HG02763 (cell line): ENCODE results near the gene DCPS.
"Not testable (repeated sequence)": the region's sequence is repeated elsewhere in the genome, so short reads cannot be mapped to it uniquely, and the experiment has no call there.

Experiments used
- ATAC-seq: cut with Tn5 transposase; IDR thresholded peaks from one replicate; pipeline ENCODE4 v1.9.1; 2021; ENCODE audit warnings: mild to moderate bottlenecking, moderate library complexity; ENCODE audit not compliant: unreplicated experiment

Gene DCPS

GRCh38 chr11:126357969-126358762 lies 54.3 kb downstream of the DCPS start:
- no peak for ATAC-seq

- no peak for ATAC-seq
These were observed 54.9 kb downstream of the DCPS start for GRCh38 chr11:126358763-126359160.

- no peak for ATAC-seq
These were observed 55.7 kb downstream of the DCPS start for GRCh38 chr11:126359431-126360048.

GRCh38 chr11:126360049-126360446 lies 56.2 kb downstream of the DCPS start:
- no peak for ATAC-seq

- ATAC-seq: no peak
These were observed 57.5 kb downstream of the DCPS start for GRCh38 chr11:126361400-126361799.

- ATAC-seq: no peak
These were observed 59.2 kb downstream of the DCPS start for GRCh38 chr11:126362879-126363655.

DNA sequence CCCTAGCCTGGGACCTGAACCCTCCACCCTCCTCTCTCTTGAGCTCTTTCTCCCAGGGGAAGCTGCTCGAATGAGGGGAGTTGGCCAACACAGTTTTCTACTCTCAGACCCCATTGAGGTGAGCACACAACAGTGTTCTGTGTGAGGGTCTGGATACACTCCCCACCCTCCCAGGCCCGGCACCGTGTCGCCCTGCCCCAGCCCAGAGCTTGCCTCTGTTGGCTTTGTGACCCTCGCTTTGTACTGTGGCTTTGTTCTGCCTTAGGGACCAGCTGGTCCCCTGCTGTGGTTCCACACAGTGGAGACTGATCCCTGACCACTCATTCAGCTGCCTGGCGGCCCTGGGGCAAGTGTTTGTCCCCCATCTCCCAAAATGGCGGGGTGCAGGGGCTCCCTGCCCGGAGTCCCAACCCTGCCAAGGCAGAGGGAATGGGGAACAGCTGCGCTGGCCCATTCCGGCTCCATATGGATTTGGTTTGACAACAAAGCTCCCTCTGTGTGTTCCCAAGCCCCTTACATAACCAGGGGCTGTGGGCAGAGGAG lies 59.9 kb downstream of the DCPS start:
- no peak for ATAC-seq

DNA sequence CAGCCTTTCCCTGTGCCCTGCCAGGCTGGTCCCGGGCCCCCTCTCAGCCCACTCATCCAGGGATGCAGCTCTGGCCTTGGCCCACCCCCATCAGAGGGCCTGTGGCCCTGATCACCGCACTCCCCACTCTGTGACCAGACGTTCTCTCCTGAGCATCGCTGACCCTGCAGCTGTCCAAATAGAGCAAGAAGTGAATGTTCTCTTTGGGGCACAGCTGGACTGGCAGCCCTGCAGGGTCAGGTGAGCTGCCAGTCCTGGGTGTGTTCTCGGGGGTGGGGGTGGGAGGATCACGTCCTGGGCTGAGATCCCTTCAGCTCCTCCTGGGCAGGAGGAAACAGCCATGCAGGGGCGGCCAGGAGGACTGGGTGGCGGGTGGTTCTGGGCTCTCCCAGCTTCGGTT lies 60.9 kb downstream of the DCPS start:
- ATAC-seq: not testable (repeated sequence)

- ATAC-seq: not testable (repeated sequence)
These were observed 61.6 kb downstream of the DCPS start for GRCh38 chr11:126365508-126365907.

DNA sequence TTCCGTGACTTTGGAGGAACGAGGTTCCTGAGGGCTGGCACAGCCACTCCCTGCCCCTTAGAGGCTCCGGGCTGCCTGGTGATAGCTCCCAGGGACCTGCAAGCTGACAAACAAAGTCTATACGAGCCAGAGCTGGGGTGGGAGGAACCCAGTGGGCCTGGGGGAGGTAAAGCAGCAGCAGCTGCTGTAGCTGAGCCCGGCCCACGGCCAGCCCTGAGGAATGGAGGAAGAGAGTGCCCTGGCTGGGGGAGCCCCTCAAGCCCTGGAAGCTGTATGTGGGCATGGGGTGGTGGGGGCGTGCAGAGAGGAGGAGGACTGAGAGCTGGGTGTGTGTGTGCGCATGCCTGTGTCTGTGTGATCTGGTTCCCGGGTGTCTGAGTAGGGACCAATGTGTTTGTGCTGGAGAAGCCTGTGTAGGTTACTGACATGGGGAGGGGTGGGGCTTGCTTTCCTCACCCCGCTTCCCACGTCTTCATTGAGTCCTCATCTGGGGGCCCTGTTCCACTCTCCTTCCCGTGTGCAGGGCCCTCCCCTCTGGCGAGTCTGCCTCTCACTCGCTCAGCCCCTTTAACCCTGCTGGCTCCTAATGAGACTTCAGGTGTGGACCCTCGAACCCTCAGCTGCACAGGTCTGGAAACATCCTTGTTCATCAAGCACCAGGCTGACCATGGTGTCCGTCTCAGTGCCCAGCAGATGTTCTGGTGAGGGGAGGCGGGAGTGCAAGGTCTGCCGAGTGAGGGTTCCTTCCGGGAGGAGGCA lies 62.4 kb downstream of the DCPS start:
- ATAC-seq: no peak

- not testable (repeated sequence) for ATAC-seq
These were observed 63.2 kb downstream of the DCPS start for GRCh38 chr11:126366823-126367654.

- ATAC-seq: not testable (repeated sequence)
These were observed 63.9 kb downstream of the DCPS start for GRCh38 chr11:126367806-126368205.

DNA sequence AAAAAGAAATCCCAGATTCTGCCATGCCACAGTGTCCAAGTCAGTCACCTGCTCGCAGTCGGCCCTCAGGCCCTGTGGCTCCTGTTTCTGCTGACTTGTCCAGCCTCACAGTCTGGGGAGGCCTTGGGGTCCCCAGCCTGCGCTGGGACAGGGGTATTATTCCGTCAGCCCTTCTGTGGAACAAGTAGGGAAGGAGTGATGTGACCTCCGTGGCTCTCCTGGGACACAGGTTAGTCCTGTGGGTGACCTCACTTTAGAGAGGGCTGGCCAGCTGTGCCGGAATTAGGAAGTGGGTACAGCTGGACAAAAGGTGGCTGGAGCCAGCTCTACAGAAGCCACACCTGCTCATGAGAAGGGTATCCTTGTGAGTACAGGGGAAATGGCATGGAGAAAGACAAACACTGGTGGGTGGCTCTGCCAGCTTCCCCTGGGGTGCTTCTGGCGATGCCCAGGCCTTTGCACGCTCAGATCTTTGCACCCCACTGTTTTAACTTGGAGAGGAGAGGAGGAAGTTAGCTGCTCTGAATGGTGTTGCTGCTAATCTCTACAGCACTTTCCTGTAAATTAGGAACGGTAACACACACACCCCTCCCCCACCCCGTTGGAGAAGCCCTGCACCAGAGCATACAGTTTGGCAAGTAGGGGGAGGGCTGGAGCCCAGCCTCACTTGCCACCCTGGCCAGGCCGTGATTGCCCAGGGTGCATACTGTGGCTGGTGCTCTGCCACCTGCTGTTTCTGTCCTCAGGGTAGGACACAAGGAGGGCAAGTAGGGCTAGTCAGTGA lies 64.7 kb downstream of the DCPS start:
- ATAC-seq: not testable (repeated sequence)

GRCh38 chr11:126370016-126370415 lies 66.2 kb downstream of the DCPS start:
- ATAC-seq: no peak

DNA sequence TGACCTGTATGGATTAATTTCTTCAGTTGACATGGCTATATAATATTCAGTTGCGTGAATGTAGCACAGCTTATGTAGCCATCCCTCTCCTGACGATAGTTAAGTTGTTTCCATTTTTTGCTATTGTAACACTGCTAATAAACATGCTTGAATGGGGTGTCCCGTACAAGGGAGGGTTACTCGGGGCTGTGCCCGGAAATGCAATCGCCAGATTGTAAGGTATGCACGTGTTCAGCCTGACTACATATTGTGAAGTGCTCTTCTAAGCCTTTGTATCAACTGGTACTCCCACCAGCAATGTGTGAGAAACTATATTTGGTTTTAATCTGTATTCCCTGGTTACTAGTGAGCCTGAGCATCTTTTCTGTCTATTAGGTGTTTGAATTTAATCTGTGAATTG lies 67.7 kb downstream of the DCPS start:
- no peak for ATAC-seq

DNA sequence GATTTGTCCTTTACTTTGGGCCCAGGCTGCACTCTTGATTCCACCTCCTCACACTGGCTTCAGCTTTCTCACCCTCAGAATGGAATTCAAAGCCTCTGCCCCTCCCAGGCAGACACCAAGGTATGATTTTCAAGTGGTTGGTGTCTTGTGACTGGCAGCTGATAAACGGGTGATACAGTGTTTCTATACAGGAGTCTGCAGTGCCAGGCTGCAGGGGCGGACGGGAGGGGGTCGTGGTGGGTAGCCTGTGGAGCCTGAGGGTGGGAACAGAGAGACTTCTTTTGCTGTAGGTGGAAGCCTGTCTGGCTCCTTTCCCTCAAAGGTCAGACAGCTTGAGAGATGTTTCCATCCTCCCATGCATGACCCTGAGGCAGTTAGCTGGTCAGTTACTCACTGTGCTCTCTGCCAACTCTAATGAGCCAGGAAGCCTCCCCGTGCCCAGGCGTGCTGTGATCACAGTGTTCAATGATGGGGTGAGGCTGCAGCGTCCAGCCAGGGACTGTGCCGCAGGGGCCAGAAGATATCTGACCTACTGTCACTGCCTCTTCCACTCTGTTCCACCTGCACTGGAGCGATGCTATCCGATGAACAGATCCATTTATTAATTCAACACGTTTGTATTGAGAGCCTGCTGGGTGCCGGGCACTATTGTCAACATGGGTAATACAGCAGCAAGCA lies 69.7 kb downstream of the DCPS start:
- not testable (repeated sequence) for ATAC-seq

DNA sequence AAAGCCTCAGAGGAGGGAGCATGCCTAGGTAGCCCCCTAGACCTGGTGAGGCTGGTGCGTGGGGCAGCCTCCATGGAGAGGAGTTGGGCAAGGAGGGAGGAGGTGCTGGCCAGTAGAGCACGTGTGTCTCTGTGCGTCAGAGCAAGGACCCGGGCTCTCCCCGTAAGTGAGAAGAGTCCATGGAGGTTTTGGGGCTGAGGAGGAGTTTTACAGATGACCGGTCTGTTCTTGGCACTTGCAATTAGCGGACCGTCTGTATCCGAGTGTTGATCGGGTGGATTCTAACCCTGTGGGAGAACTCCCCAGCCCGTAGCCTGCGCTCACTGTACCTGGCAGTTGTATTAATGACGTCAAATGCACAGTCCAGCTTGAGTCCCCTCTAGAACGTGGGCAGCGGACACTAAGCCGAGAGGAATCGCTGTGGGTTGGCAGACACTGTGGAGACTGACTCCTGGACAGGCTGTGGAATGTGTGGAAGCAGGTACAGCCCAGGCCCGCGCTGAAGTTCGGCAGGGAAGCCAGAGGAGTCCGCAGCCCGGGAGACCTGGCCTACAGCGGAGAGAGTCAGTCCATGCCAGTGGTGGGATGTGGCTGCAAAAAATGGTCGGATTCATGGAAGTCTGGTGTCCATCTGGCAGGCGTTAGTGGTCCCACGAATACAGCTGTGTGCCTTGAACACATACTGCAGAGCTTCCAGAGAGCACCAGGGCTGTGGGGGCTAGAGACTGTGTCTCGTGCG lies 70.9 kb downstream of the DCPS start:
- ATAC-seq: not testable (repeated sequence)

DNA sequence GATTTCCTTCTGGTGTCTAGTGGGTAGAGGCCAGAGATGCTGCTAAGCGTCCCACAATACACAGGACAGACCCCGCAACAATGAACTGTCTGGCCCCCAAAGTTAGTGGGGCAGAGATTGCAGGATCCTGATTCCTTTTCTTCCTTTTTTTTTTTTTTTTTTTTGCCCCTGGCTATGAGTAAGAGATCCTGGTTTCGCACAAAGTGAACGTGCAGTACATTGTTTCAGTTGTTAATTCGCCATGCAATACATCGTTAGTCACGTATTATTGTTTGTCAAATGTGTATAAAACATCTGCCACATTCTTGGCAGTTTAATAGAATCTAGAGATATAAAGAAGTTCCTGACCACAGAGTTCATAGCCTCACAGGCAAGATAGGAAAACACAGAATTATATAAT lies 71.9 kb downstream of the DCPS start:
- ATAC-seq: no peak
